Activated naive CD4-positive, alpha-beta T cell (primary cell): ENCODE measurements around the gene NSUN7.
"Not testable (repeated sequence)": the region's sequence is repeated elsewhere in the genome, so short reads cannot be mapped to it uniquely, and the experiment has no call there.

Experiments used
- DNase-seq, 4 experiments: peaks; one replicate each; lab custom pipeline; 2025; lab: John Stamatoyannopoulos, UW

NSUN7 gene, protein sequence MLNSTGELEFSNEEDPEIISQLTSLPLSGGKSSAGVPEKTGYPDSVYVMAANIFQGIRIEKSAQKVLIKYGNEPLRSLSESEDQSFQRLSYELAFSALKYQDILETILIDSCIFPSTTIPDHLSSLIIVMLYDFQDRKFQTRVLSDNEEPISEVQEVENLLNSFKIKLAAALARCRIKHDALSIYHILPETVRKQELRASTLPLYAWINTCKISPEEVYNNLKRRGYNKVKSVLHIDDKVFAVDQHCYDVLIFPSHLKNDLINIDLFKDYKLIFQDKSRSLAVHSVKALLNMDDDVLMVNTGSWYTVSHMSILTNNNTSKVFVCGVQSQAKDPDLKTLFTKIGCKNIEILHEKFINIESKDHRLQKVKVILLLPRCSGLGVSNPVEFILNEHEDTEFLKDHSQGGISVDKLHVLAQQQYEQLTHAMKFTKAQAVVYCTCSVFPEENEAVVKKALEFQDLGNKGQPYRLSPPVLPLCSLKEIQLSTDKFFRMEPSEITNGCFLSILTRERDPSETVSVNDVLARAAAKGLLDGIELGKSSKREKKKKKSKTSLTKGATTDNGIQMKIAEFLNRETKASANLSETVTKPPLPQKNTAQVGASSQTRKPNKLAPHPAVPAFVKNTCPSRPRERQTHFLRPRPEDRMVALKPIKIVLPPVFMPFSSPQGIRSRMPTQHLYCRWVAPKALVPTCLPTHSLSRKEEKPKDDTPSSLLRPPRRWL

DNA sequence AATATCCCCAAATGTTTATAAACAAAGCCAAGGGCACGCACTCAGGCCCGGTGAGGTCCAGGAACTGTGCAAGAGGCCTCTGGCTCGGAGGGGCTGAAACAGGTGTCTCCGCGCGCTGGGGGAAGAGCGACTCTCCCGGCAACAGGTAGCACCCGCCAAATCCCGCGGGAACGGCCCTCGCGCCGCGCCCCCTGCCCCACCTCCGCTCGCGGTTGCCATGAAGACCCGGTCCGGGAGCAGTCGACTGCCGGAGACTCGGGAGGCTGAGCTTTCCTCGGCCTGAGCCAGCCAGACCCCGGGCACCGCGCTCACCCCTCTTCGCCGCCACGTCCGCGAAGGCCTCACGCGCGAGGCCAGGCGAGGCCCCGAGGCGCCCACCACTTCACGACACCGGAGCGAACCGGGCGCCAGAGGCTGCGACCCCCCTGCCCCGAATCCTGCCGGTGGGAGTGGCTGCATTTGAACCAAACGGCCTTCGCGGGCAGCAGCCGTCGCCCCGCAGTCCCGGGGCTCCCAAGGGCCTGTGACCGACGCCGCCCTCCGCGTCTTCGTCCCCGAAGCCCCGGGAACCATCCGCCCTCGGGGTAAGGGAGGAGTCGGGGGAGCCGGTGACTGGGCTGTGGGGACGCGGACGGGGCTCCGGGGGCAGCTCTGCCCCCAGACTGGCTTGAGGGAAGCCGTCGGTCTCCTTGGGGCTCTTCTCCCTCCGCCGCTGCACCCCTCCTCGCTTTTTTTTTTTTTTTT lies at the start of gene NSUN7:
Gene NSUN7 (plus strand): TSS at position 239 of the 744 bp plus-strand sequence. CDS start 739 bp downstream, outside the sequence.
- no peak for DNase-seq

DNA sequence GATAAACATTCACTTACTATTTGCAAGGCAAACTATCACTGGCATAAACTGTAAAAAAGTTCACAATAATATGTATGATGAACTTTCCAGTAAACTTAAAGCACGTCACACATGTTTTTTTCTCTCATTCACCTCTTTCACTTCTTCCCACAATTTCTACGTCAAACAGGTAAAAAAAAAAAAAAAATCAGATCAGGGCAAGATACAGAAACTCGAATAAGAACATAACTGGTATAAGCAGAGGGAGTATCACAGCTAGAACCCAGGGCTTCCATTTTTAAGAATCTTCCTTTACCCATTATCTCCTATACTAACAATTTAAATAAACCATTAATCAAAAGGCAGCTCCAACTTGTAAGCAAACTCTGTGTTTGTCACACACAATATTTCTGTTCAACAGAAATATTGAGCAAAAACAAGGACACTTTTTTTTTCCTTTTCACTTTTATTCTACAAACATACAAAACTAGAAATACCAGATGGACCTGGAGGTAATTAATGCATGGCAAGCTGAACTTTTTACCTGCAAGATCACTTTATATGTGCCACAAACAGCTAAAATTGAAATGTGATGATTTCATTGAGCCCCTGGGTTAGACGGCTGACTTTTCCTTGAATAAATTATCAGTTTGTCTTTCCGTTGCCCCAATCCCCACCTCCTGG lies 47.5 kb upstream of the NSUN7 start:
- DNase-seq = no peak

DNA sequence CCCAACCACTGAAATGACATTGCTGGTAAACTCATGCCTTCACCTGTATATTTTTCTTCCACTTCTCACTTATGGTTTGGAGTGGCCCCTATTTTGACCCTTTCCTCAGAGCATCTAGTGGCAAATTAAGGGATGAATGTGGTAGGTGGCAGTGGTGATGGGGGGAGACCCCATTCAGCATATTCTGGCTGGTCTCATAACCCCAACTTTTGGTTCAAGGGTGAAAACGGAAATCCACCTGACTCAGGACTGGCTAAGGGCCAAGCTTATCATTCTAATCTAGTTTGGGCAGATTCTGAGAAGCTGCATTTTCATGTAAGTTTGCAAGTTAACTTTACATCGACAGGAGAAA lies 47.0 kb upstream of the NSUN7 start:
- DNase-seq = no peak

DNA sequence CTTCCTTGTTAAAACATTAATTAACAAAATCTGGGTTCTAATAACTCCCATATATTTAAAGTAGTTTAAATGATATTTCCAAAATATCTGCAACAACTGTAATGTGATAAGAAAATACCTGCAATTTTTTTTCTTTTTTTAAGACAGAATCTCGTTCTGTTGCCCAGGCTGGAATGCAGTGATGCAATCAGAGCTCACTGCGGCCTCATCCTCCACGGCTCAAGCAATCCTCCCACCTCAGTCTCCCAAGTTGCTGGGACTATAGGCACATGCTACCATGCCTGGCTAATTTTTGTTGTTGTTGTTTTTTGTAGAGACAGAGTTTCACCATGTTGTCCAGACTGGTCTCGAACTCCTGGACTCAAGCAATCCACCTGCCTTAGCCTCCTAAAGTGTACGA lies 45.7 kb upstream of the NSUN7 start:
- DNase-seq = no peak

DNA sequence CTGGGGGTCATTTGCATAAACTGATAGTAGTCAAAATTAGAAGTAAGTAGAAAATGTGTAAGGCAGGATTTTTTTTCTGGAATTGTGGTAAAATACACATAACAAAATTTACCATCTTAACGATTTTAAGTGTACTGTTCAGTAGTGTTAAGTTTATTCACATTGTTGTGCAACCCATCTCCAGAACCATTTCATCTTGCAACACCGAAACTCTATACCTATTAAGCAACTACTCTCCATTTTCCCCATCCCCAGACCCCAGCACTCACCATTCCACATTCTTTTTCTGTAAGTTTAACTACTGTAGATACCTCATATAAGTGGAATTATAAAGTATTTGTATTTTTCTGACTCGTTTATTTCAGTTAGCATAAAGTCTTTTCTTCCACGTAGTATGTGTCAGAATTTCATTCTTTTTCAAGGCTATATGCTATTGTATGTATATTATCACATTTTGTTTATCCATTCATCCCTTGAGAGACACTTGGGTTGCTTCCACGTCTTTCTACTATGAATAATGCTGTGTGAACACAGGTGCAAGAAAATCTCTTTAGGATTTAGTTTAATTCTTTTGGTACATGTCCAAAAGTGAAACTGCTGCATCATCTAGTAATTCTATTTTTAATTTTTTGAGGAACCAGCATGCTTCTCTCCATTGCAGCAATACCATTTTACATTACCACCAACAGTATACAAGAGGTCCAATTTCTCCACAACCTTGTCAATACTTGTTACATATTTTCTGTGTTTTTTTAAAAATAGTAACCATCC lies 39.1 kb upstream of the NSUN7 start:
- no peak for DNase-seq

DNA sequence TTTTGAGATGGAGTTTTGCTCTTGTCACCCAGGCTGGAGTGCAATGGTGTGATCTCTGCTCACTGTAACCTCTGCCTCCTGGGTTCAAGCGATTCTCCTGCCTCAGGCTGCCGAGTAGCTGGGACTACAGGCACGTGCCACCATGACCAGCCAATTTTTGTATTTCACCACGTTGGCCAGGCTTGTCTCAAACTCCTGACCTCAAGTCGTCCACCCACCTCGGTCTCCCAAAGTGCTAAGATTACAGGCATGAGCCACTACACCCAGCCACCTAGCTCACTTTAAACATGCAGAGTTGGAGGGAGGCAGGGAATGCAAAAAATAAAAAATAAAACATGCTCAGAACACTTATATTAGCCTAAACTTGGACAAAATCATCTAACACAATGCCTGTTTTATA lies 36.8 kb upstream of the NSUN7 start:
- DNase-seq = not testable (repeated sequence)

DNA sequence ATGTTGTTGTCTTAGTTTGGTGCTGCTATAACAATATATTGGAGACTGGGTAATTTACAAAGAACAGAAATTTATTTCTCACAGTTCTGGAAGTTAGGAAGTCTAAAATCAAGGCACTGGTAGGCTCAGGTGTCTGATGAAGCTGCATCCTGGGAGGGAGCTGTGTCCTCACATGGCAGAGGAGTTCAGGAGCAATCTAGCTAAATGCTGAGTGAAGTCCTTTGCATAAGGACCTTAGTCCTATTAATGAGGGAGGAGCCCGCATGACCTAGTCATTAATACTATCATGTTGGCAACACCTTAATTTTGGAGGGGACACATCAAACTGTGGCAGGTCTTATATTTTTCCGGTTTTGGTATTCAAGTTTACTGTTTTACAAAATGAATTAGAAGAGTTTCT lies 36.0 kb upstream of the NSUN7 start:
- no peak for DNase-seq

DNA sequence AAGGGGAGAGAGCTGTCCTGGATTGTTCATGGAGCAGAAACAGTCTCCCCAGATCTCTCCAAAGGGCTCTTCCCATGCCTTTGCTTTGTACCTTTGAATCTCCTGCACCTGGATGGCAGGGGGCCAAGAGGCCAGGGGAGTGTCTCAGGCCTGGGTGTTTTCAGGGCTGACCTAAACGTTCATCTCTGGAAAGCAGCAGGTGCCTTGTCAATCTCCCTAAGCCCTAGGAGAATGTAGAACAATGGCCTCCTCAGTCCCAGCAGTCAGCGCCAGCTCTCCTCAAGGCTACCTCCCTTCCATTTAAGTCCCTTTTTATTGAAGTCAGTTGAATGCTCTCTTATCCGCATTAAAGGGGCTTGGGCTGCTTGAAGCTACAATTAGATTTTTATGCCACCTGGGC lies 31.2 kb upstream of the NSUN7 start:
- no peak for DNase-seq

DNA sequence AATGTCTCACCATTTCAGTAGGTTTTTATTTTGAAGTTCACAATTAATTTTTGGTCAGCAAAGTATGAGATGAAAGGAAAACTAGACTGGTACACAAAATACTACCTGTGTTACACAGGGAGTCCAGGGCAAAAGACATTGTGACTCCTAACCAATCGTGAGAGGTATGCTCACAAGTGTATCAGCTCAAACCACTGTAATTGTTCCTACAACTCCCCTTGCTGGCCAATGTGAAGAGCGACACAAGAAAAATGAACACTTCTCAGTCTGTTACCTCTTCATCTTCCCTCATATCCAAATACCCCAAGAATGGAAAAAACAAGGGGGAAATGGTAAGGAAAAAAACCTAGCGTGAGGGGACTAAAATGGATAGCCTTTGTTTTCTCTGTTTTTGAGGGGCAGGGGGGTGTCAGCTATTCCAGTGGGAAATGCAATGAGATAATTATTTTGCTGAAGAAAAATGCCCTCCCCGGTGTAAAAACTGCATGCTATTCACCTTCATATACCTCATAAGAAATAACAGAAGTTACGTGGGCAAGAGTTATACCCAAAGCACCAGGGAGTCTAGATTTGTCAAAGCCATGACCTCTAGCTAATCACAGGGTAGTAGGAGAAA lies 30.6 kb upstream of the NSUN7 start:
- no peak for DNase-seq

DNA sequence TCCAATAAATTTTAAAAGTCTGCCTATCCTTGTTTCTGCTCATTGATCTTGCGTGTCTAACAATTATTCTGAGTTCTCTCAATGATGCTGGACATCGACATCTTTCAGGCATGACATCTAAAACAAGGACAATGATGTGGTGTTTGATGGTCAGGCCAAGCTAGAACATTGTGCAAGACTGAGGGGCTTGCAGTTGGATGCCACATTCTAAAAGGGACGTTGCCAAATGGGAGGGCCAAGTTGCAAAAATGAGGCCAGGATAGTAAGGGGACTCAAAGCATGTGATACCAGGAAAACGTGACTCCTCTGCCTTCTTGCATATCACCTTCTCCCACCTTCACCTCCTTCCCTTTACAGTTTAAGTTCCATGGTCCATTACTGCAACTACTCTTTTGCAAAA lies 29.4 kb upstream of the NSUN7 start:
- DNase-seq = no peak

DNA sequence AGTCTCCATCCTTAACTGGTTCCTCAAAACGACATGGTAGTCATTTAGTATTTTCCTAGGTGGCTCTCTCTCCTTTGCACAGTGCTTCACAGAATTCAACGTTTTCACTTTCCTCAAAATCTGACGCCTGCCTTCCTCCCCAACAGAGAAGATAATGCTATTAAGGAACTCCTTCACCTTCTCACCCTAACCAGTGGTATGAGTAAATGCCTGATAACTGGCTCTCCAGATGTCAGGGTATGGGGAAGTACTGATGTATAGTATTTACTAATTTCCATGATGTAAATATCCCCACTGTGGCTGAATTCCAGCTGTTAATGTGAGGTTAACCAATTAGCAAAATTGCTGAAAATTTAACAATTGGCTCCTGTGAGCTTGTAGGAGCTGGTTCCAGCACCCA lies 28.8 kb upstream of the NSUN7 start:
- no peak for DNase-seq

DNA sequence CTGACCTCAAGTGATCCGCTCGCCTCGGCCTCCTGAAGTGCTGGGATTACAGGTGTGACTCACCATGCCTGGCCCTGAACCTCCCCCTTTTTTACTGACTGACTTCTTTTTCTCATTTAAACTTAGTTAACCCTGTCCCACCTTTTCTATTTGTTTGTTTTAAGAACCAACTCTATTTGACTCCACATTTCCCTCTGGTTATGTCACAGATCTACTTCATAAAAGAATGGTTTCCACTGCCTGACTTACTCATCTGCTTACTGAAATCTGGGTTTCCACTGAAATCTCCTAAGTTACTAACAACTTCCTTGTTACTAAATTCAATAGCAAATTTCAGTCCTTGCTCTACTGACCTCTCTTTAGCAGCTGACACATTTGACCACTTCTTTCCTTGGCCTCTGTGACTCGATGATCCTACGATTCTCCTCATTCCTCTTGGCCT lies 28.0 kb upstream of the NSUN7 start:
- DNase-seq = no peak

DNA sequence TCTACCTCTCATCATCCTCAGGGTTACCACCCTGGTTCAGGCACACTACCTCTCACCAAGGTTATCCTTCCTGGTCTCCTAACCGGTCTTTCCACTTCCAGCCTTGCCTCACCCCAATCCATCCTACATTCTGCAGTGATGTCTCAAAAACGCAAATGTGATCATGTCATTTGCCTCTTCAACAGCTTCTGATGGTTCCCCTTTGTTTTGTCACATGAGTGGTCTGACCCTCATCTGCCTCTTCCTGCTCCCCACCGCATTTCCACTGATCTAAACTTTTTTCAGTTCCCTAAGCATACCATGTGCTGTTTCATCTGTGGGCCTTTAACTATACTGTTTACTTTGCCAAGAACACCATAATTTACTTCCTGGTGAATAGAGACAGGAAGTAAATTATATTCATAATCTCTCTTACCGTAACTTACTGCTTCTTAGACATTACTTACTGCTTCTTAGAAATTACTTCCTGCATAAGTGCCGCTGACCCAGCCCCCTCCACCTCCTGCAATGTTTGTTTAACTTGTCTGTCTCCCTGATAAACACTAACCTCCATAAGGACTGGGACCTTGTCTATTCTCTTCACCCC lies 27.1 kb upstream of the NSUN7 start:
- peak in 2 of 4 experiments; percentile 2 to 11 for DNase-seq

DNA sequence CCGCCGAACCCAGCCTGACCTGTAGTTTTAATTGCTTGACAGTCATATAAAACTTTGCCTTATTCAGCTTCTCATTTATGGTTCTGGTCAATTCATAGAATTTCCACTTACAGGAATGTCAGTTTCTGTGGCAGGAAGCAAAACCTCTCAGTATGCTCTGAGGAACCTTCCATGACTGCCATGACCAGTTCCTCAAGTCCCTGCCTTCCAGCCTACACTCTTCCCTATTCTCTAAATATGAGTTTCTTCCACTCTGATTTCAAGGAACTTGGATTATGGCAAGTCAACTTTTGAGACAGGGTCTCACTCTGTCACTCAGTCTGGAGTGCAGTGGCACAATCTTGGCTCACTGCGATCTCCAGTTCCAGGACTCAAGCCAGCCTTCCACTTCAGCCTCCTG lies 26.0 kb upstream of the NSUN7 start:
- no peak for DNase-seq

DNA sequence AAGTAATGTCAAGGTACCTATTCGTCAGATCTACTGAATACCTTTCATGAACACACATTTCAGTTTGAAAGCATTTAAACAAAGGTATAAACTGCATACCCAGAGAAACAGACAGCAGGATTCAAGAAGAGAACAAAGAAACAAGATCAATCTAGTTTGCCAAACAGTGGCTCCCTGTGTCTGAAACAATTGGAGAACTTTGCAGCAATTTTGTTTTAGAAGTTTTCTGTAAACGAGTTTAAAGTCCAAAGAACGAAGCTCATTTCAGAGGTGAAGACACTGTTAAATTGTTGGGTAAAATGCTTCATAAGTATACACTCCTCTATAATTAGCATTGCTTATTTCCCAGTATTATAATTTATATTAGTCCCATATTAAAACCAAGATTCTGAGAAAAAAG lies 21.4 kb upstream of the NSUN7 start:
- DNase-seq = no peak

DNA sequence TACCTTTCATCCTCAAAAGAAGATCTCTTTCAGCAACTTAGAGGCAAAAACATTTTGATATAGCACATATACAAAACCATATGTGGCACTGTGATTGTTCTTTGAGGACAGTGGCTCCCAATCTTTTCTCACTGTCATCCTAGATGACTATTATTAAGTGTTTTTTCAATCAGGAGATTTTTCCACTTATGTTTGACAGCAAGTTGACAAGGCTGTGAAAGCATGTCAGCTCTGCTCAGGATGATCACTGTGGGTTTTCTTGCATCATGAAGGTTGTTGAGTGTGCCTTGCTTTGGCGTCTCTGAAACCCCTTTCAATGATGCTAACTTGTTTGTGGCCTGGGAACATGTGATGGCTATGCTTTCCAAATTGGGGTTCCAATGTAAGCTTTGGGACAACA lies 20.2 kb upstream of the NSUN7 start:
- DNase-seq = no peak

DNA sequence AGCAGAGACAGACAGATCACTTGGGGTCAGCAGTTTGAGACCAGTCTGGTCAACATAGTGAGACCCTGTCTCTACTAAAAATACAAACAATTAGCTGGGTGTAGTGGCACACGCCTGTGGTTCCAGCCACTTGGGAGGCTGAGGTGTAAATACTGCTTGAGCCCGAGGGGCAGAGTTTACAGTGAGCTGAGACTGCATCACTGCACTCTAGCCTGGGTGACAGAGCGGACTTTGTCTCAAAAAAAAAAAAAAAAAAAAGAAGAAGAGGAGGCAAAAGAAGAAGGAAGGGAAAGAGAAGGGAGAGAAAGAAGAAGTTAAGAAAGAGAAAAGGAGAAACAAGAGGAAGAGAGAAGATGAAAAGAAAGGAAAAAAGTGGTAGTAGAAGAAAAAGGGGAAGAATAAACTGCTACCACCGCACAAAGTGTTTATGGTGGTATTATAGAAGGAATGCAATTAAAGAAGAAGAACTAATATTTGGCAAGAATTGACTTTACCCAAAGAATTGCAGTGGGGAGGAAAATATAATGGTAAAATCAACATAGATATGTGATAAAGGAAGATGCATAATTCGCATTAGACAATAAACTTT lies 19.6 kb upstream of the NSUN7 start:
- DNase-seq = no peak

DNA sequence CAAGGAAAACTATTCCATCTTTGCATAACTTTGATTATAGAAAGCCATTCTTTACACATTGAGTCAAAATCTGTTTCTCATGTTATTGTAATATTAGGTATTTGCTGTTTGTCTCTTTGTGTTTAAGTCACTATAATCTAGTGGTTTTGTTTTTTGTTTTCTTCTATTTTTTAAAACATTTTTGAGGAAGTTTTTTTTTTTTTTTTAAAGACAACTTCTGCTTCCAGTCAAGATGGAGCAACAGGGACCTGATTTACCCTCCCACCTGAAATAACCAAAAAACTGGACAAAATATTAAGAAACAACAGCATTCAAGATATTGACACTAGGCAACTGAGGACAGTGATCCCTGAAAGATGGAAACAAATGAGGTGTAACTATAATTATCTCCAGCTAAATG lies 18.4 kb upstream of the NSUN7 start:
- DNase-seq = no peak

DNA sequence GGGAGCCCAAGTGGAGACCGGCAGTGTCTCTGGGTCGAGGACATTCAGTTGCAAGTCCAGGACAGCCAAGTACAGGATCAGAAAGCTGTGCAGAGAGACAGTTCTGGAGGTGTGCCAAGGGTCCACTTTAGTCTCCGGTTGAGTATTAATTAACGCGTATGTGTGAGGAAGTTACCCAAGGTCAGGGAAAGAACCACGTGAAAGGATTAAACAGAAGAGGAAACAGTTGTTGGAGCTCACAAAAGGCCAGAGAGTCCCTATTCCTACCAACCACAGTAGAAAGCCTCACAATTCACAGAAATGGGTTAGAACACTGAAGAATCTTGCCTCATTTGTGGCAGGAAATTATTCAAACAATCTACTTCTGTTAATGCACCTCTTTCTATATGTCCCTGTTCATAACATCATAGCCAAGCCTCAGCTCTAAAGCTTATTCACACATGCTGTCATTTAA lies 17.9 kb upstream of the NSUN7 start:
- no peak for DNase-seq

DNA sequence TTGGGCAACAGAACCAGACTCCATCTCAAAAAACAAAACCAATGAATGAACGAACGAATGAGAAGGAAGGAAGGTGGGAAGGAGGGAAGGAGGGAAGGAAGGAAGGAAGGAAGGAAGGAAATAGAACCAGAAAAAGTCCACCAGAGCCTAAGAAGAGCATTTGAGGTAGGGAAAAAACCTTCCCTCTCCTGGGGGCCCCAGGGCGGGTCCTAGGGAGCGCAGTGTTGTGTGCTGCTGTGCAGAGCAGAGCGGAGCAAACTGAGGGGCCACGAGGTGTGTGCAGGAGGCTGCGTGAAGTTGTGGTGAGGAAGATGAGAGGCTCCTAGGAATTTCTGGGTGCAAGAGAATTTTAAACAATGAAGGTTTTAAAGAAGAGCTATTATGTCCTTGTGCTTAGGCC lies 16.0 kb upstream of the NSUN7 start:
- DNase-seq = no peak
